Measurements from ENCODE around the gene MYO7B.
"Not testable (repeated sequence)": the region's sequence is repeated elsewhere in the genome, so short reads cannot be mapped to it uniquely, and the experiment has no call there.

MYO7B gene

GRCh38 chr2:127524198-127524834 is 11.2 kb upstream of the MYO7B start:
- not testable (repeated sequence) for H3K23ac ChIP-seq (ENCODE audit: low read length); H3K4ac ChIP-seq (ENCODE audit: low read depth, low read length); H4K5ac ChIP-seq (ENCODE audit: low read length); H3K79me1 ChIP-seq (ENCODE audit: low read length); H3K27me3 ChIP-seq (ENCODE audit: insufficient read depth, low read length, poor library complexity); H3K4me3 ChIP-seq (ENCODE audit: low read length); H3K9ac ChIP-seq (ENCODE audit: low read length); H3K18ac ChIP-seq (ENCODE audit: low read length); H3K36me3 ChIP-seq (ENCODE audit: control insufficient read depth, insufficient read depth, low read length); H4K8ac ChIP-seq (ENCODE audit: low read depth, low read length); H2AK5ac ChIP-seq (ENCODE audit: low read length); DNase-seq; H2BK15ac ChIP-seq (replicated peaks; ENCODE audit: low read depth); H2BK5ac ChIP-seq (ENCODE audit: low read length); H3K27ac ChIP-seq (ENCODE audit: low read depth, low read length); H2BK120ac ChIP-seq (ENCODE audit: low read depth, low read length); H3K4me2 ChIP-seq (ENCODE audit: low read length); H3K56ac ChIP-seq (ENCODE audit: low read length)
- peaks cover 49% of the 10 kb centered on the region for H3K79me2 ChIP-seq (ENCODE audit: control insufficient read depth, insufficient read depth, low read length)
- no CpG with 5 or more reads among the region's 7 CpGs for WGBS (ENCODE audit: extremely low coverage, insufficient coverage, low lambda C conversion rate)
- peaks cover 11% of the 10 kb centered on the region for H3K4me1 ChIP-seq (ENCODE audit: control insufficient read depth, low read depth, low read length)

GRCh38 chr2:127525691-127526131 is 9.8 kb upstream of the MYO7B start:
- Histone ChIP-seq H3K4me1 (ENCODE audit: control insufficient read depth, low read depth, low read length) (peaks cover 11% of the 10 kb centered on the region), H2BK5ac (ENCODE audit: low read length) (peak overlapping the region; percentile 78), H3K27me3 (ENCODE audit: insufficient read depth, low read length, poor library complexity) (no peaks in the 10 kb centered on the region), H3K56ac (ENCODE audit: low read length) (peak overlapping the region; percentile 97), H2BK15ac (replicated peaks; ENCODE audit: low read depth) (no peak overlapping the region), H3K79me1 (ENCODE audit: low read length) (peaks cover 8% of the 10 kb centered on the region), H2BK120ac (ENCODE audit: low read depth, low read length) (peak overlapping the region; percentile 83), H3K23ac (ENCODE audit: low read length) (peak overlapping the region; percentile 89), H3K4me3 (ENCODE audit: low read length) (peak overlapping the region; percentile 99), H3K79me2 (ENCODE audit: control insufficient read depth, insufficient read depth, low read length) (peaks cover 44% of the 10 kb centered on the region), H3K27ac (ENCODE audit: low read depth, low read length) (peak overlapping the region; percentile 89), H2AK5ac (ENCODE audit: low read length) (peak overlapping the region; percentile 78), H3K36me3 (ENCODE audit: control insufficient read depth, insufficient read depth, low read length) (peaks cover 2% of the 10 kb centered on the region), H3K4me2 (ENCODE audit: low read length) (peak overlapping the region; percentile 90), H4K8ac (ENCODE audit: low read depth, low read length) (no peak overlapping the region), H3K18ac (ENCODE audit: low read length) (peak overlapping the region; percentile 43), H3K9ac (ENCODE audit: low read length) (peak overlapping the region; percentile 99), H4K5ac (ENCODE audit: low read length) (peak overlapping the region; percentile 81), H3K4ac (ENCODE audit: low read depth, low read length) (peak overlapping the region; percentile 76)
- DNase-seq = peak; percentile 73
- WGBS (ENCODE audit: extremely low coverage, insufficient coverage, low lambda C conversion rate) = no CpG with 5 or more reads among the region's 19 CpGs

DNA sequence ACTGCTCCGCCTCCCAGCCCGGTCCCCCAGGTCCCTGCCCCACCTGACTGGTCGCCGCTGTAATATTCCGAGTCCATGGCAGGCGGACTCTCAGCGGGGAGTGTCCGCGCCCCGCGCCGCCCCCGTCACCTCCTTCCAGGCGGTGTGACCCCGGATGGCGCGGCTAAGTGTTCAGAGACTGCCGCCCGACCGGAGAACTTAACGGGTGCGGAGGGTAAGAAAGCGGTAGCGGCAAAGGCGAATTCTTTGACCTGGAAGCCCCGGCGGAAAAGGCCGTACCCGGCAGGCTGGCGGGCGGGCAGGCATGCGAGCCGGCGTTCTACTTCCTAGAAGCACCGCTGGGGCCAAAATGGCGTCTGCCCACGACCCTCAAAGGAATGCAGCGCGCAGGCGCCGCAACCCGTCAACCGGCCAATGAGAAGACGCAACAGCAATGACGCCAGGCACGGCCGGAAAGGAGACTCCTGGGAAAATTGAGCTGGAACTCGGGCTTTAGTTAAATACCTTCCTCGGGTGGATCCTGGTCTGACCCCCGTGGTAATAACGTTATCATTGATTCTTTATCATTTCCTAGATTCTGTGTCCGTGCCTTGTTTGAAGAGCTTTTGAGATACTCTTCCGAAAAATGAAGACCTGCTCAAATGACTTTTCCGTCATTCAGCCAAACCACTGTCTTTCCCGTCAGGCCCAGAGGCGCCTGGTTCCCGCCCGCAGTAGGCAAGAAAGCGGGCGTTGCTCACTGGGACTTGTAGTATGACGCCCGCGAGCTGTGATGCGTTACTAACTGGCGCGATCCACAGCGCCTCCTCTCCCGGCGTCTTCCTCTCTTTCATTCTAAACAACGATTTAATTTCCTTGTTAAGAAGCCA is 9.1 kb upstream of the MYO7B start, which contains the start of gene IWS1:
Gene IWS1, minus strand, starts transcription at position 358 of the 869 bp plus-strand sequence. Its CDS starts 281 bp downstream, at position 77.
- H3K27ac ChIP-seq (ENCODE audit: low read depth, low read length) = peak within 1 kb of the TSS; percentile 89
- peak within 1 kb of the TSS; percentile 78 for H2AK5ac ChIP-seq (ENCODE audit: low read length)
- H3K4me2 ChIP-seq (ENCODE audit: low read length) = peak within 1 kb of the TSS; percentile 93
- peak; percentile 99 for DNase-seq
- H3K4me3 ChIP-seq (ENCODE audit: low read length) = peak within 1 kb of the TSS; percentile 99
- no CpG with 5 or more reads among the region's 70 CpGs for WGBS (ENCODE audit: extremely low coverage, insufficient coverage, low lambda C conversion rate)
- peaks cover 2% of the 10 kb centered on the region for H3K36me3 ChIP-seq (ENCODE audit: control insufficient read depth, insufficient read depth, low read length)
- H3K56ac ChIP-seq (ENCODE audit: low read length) = peak within 1 kb of the TSS; percentile 97
- H2BK15ac ChIP-seq (replicated peaks; ENCODE audit: low read depth) = no peak within 1 kb of the TSS
- H2BK120ac ChIP-seq (ENCODE audit: low read depth, low read length) = peak within 1 kb of the TSS; percentile 83
- H3K79me2 ChIP-seq (ENCODE audit: control insufficient read depth, insufficient read depth, low read length) = peaks cover 41% of the 10 kb centered on the region
- peak within 1 kb of the TSS; percentile 99 for H4K5ac ChIP-seq (ENCODE audit: low read length)
- peak within 1 kb of the TSS; percentile 76 for H3K4ac ChIP-seq (ENCODE audit: low read depth, low read length)
- H3K18ac ChIP-seq (ENCODE audit: low read length) = peak within 1 kb of the TSS; percentile 52
- no peak within 1 kb of the TSS for H4K8ac ChIP-seq (ENCODE audit: low read depth, low read length)
- peaks cover 7% of the 10 kb centered on the region for H3K79me1 ChIP-seq (ENCODE audit: low read length)
- peaks cover 11% of the 10 kb centered on the region for H3K4me1 ChIP-seq (ENCODE audit: control insufficient read depth, low read depth, low read length)
- peak within 1 kb of the TSS; percentile 95 for H2BK5ac ChIP-seq (ENCODE audit: low read length)
- peak within 1 kb of the TSS; percentile 99 for H3K9ac ChIP-seq (ENCODE audit: low read length)
- H3K27me3 ChIP-seq (ENCODE audit: insufficient read depth, low read length, poor library complexity) = no peaks in the 10 kb centered on the region
- H3K23ac ChIP-seq (ENCODE audit: low read length) = peak within 1 kb of the TSS; percentile 89

- Histone ChIP-seq H2AK5ac (ENCODE audit: low read length) (peak overlapping the region; percentile 74), H4K5ac (ENCODE audit: low read length) (peak overlapping the region; percentile 99), H3K56ac (ENCODE audit: low read length) (peak overlapping the region; percentile 92), H3K79me1 (ENCODE audit: low read length) (peaks cover 5% of the 10 kb centered on the region), H3K23ac (ENCODE audit: low read length) (peak overlapping the region; percentile 57), H3K18ac (ENCODE audit: low read length) (peak overlapping the region; percentile 52), H3K9ac (ENCODE audit: low read length) (peak overlapping the region; percentile 95), H3K4me3 (ENCODE audit: low read length) (peak overlapping the region; percentile 76), H3K4me2 (ENCODE audit: low read length) (peak overlapping the region; percentile 93), H3K79me2 (ENCODE audit: control insufficient read depth, insufficient read depth, low read length) (peaks cover 35% of the 10 kb centered on the region), H2BK15ac (replicated peaks; ENCODE audit: low read depth) (no peak overlapping the region), H3K27me3 (ENCODE audit: insufficient read depth, low read length, poor library complexity) (no peaks in the 10 kb centered on the region), H2BK5ac (ENCODE audit: low read length) (peak overlapping the region; percentile 95), H3K27ac (ENCODE audit: low read depth, low read length) (peak overlapping the region; percentile 85), H3K36me3 (ENCODE audit: control insufficient read depth, insufficient read depth, low read length) (no peaks in the 10 kb centered on the region), H2BK120ac (ENCODE audit: low read depth, low read length) (peak overlapping the region; percentile 15), H3K4ac (ENCODE audit: low read depth, low read length) (no peak overlapping the region), H4K8ac (ENCODE audit: low read depth, low read length) (no peak overlapping the region), H3K4me1 (ENCODE audit: control insufficient read depth, low read depth, low read length) (peaks cover 11% of the 10 kb centered on the region)
- no CpG with 5 or more reads among the region's 13 CpGs for WGBS (ENCODE audit: extremely low coverage, insufficient coverage, low lambda C conversion rate)
- peak; percentile 70 for DNase-seq
Measured at GRCh38 chr2:127527001-127527804, 8.3 kb upstream of the MYO7B start.

DNA sequence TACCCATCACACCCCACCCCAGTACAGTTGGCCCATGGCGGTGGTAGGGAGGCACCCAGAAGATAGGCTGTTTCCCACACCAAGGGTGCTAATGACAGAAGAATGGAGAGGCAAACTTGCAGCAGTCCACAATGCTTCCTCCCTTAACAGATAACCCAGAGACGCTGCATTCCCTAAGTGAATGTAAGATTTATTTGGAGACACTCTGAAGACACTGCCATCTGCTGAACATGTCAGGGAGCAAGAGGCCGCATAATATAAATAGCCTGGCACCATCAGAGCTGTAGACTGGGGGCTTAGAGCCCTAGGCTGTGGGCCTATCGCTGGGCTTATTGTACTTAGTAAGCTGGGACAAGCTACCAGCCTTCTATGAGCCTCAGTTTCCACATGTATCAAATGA is 7.0 kb upstream of the MYO7B start:
- Histone ChIP-seq H3K27ac (ENCODE audit: low read depth, low read length) (peak overlapping the region; percentile 85), H3K18ac (ENCODE audit: low read length) (no peak overlapping the region)

More for the DNA sequence above, 7.0 kb upstream of the MYO7B start:
- Histone ChIP-seq H3K36me3 (ENCODE audit: control insufficient read depth, insufficient read depth, low read length) (no peaks in the 10 kb centered on the region), H2BK120ac (ENCODE audit: low read depth, low read length) (no peak overlapping the region), H2AK5ac (ENCODE audit: low read length) (no peak overlapping the region), H3K4me3 (ENCODE audit: low read length) (no peak overlapping the region), H3K9ac (ENCODE audit: low read length) (no peak overlapping the region), H3K4ac (ENCODE audit: low read depth, low read length) (no peak overlapping the region), H2BK5ac (ENCODE audit: low read length) (peak overlapping the region; percentile 2), H4K8ac (ENCODE audit: low read depth, low read length) (no peak overlapping the region), H3K79me2 (ENCODE audit: control insufficient read depth, insufficient read depth, low read length) (peaks cover 26% of the 10 kb centered on the region), H4K5ac (ENCODE audit: low read length) (no peak overlapping the region), H3K23ac (ENCODE audit: low read length) (no peak overlapping the region), H3K79me1 (ENCODE audit: low read length) (peaks cover 4% of the 10 kb centered on the region), H3K27me3 (ENCODE audit: insufficient read depth, low read length, poor library complexity) (no peaks in the 10 kb centered on the region), H3K4me2 (ENCODE audit: low read length) (no peak overlapping the region), H3K4me1 (ENCODE audit: control insufficient read depth, low read depth, low read length) (peaks cover 11% of the 10 kb centered on the region), H2BK15ac (replicated peaks; ENCODE audit: low read depth) (no peak overlapping the region), H3K56ac (ENCODE audit: low read length) (peak overlapping the region; percentile 35)
- WGBS (ENCODE audit: extremely low coverage, insufficient coverage, low lambda C conversion rate) = no CpG with 5 or more reads among the region's 4 CpGs
- DNase-seq = peak; percentile 85
